Activated effector memory CD4-positive, alpha-beta T cell treated with anti-CD3 and anti-CD28 coated beads, Interleukin-2, amount 50 U/mL, for 16 hours (primary cell): ENCODE results near the gene LRPPRC.
"Not testable (repeated sequence)": the region's sequence is repeated elsewhere in the genome, so short reads cannot be mapped to it uniquely, and the experiment has no call there.

Source experiments
- DNase-seq: peaks from one replicate; pipeline ENCODE4 v3.0.0-alpha.2; 2020

The LRPPRC gene

GRCh38 chr2:43995733-43996533 lies at the start of gene LRPPRC:
LRPPRC (minus strand) TSS chr2:43995989; CDS start chr2:43995947, 42 bp downstream.
- peak; percentile 96 for DNase-seq

- DNase-seq = no peak
These were observed 49.3 kb upstream of the LRPPRC start for GRCh38 chr2:44045061-44045460.

DNA sequence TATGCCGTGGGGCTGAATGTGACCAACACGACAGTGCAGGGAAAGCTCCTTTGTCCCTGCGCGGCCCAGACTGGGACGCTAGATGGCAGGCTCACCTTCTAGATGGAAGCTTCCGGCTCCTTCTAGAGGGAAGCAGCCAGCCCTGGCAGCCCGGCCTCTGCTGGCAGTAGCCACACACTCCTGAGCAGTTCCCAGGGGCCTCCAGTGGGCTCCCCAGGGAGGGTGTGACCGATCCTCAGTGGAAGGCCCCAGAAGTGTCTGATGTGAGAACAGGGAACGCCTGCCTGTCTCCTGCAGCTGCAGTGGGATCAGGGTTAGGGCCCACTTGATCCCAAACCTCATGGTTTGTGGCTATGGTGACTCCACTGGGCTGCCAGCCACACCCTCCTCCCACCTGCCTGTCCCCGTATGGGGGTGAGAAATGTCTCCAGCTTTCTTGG lies 48.5 kb upstream of the LRPPRC start:
- peak; percentile 91 for DNase-seq

DNA sequence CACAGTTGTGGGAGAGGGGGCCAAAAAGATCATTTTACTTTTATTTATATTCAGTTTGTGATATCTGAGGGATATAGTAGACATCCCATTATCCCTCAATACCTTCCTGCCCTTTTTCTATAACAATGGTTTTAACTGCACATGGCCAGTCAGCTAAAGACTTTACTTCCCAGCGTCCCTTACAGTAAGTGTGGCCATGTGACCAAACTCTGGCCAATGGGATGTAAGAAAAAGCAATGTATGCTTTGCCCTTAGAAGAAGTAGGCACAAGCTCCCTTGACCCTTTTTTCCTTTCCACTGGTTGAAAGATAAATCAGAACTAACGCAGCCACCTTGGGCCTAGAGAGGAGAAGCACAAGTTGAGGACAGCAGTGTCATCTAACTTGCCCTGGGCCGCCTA lies 44.6 kb upstream of the LRPPRC start:
- DNase-seq = no peak

DNA sequence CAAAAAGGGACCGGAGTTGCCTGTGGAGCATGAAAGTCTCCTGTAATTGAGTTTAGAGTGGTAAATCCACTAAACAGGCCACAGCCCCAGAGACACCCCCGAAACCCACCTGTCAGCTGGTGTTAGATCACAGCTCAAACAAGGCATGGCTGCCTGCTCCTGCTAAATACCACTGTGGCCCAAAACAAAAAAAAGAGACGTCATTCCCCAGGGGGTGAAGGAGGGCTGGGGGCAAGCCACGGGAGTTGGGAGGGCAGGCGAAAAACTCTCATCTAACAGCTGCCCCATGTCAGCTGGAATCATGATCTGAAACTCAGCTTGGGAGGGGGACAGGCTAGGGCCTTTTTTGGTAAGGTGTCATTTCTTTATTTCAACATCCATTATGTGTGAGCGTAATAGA lies 42.5 kb upstream of the LRPPRC start:
- DNase-seq = no peak

DNA sequence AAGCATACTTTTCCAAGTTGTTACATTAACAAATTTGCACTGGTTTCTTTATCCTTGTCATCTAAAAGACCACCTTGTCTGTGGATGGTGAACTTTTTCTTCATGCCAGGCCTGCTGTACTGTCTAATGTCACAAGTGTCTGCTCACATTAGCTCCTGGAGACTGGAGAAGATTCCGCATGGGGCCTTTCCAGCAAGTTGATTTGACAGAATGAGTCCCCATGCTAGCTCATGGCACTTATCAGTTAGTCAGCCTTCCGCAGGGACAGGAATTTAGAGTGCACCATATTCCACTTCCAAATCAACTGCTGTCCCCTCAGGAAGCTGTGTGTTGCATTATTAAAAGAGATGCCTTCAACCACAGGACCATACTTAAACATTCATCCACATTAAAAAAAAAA lies 41.4 kb upstream of the LRPPRC start:
- DNase-seq = no peak

GRCh38 chr2:44033947-44034346 lies 38.2 kb upstream of the LRPPRC start:
- DNase-seq = no peak

DNA sequence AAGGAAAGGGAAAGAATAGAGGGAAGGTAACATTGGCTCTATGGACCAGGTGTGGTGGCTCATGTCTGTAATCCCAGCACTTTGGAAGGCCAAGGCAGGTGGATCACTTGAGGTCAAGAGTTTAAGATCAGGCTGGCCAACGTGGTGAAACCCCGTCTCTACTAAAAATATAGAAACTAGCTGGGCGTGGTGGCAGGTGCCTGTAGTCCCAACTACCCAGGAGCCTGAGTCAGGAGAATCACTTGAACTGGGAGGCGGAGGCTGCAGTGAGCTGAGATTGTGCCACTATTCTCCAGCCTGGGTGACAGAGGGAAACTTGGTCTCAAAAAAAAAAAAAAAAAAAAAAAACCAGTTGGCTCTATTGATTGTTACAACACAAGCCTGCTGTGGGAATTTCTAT lies 31.3 kb upstream of the LRPPRC start:
- not testable (repeated sequence) for DNase-seq

- DNase-seq = no peak
These were observed 20.5 kb upstream of the LRPPRC start for GRCh38 chr2:44016282-44016681.

DNA sequence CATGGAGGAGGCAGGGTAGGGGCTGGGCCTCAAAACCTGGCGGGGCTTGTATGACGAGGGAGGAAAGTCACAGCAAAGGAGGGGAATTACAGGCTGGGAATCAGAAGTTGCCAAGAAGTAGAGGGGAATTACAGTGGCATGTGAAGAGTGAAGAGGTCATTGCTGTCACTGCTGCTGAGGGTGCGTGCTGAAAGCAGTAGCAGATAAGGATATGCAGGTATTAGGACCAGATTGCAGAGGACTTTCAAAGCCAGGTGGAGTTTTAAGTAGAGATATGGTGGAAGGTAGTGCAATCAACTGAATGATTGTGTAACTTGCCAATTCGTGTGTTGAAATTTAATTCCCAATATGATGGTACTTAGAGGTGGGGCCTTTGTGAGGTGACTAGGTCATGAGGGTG lies 19.4 kb upstream of the LRPPRC start:
- no peak for DNase-seq

GRCh38 chr2:44013205-44013604 lies 17.4 kb upstream of the LRPPRC start:
- DNase-seq = not testable (repeated sequence)

- no peak for DNase-seq
These were observed 14.5 kb upstream of the LRPPRC start for GRCh38 chr2:44010266-44010665.

GRCh38 chr2:44009136-44009735 lies 13.4 kb upstream of the LRPPRC start:
- no peak for DNase-seq

GRCh38 chr2:44005846-44006245 lies 10.1 kb upstream of the LRPPRC start:
- DNase-seq = no peak

- DNase-seq = no peak
These were observed 9.2 kb upstream of the LRPPRC start for GRCh38 chr2:44004735-44005602.

DNA sequence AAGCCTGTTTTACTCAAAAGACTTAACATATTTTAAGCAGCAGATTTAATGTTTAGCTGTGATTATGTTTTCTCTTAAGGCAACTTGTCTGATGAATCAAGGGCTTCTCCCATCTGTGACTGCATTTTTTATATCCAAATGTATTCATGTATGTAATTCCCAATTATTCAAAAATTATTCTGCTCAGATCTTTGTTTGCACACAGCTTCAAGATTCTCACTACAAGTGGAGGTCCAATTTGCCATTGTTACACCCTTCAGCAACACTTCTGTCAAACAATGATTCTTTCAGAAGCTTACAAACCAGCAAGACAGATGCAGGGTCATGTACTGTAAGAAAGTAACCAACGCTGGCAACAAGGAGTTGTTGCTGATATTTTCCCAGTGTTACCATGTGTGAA lies 5.9 kb upstream of the LRPPRC start:
- no peak for DNase-seq

GRCh38 chr2:43998263-43998662 lies 2.5 kb upstream of the LRPPRC start:
- DNase-seq = no peak

DNA sequence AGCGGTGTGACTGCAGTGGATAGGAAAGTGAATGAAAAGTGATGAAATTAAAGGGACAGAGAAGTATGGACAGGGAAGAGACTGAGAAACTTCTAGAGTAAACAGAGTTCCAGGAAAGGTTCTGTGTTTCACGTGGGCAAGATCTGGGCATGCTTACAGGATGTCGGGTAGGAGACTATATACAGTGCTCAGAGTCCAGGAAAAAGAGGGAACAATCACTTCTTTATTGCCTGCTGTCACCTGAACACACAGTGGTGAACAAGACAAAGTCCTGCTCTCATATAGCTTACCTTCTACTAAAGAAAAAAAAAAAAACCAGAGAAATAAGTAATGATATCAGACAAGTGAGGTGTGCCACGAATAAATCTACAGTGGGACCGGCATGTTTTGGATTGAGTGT lies 2.4 kb downstream of the LRPPRC start:
- DNase-seq = no peak

GRCh38 chr2:43989545-43989944 lies 6.2 kb downstream of the LRPPRC start:
- no peak for DNase-seq

DNA sequence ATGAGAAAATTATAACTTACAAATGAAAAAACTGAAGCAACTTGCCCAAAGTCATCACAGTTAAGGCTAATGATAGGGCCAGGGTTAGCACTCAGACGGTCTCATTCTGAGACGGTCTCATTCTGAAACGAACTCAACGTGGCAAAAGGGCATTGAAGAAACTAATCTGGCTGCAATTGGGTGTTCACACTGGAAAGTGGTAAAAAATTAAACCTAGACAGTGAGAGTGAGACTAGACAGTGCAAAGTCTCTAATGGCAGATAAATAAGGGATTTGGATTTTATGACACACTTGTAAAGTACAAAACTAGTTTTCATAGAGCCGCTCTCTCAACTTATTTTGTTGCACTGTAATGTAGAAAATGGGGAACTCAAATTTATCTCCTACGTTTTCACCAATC lies 9.2 kb downstream of the LRPPRC start:
- DNase-seq = no peak

GRCh38 chr2:43985359-43985758 lies 10.4 kb downstream of the LRPPRC start:
- no peak for DNase-seq

GRCh38 chr2:43984533-43984932 lies 11.3 kb downstream of the LRPPRC start:
- no peak for DNase-seq

- DNase-seq = no peak
These were observed 14.9 kb downstream of the LRPPRC start for GRCh38 chr2:43980902-43981301.
